ENCODE results near the gene EDEM3.

DNA sequence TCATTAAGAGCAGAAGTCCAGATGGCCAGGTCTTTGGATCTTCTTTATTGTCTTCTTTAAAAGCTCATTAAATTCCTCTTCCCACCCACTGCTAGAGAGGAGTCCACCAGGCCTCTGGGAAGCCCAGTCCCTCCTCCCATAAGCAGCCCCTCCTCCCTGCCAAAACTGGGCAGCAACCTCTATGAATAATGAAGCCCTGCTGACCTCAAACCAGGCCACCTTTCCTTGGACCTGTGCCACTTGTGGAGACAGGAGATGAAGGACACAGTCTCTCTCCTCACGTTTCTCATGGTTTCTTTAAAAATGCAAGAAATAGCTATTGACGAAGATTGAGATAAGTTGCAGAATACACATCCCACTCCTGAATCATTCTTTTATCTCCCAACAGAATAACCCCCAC, 112.8 kb downstream of the EDEM3 start:
- TF ChIP-seq, protein P1, sequence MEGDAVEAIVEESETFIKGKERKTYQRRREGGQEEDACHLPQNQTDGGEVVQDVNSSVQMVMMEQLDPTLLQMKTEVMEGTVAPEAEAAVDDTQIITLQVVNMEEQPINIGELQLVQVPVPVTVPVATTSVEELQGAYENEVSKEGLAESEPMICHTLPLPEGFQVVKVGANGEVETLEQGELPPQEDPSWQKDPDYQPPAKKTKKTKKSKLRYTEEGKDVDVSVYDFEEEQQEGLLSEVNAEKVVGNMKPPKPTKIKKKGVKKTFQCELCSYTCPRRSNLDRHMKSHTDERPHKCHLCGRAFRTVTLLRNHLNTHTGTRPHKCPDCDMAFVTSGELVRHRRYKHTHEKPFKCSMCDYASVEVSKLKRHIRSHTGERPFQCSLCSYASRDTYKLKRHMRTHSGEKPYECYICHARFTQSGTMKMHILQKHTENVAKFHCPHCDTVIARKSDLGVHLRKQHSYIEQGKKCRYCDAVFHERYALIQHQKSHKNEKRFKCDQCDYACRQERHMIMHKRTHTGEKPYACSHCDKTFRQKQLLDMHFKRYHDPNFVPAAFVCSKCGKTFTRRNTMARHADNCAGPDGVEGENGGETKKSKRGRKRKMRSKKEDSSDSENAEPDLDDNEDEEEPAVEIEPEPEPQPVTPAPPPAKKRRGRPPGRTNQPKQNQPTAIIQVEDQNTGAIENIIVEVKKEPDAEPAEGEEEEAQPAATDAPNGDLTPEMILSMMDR (IDR thresholded peaks at IDR 0.05; ENCODE audit: insufficient read depth, low read length), result no peak
- TF ChIP-seq, protein P2, sequence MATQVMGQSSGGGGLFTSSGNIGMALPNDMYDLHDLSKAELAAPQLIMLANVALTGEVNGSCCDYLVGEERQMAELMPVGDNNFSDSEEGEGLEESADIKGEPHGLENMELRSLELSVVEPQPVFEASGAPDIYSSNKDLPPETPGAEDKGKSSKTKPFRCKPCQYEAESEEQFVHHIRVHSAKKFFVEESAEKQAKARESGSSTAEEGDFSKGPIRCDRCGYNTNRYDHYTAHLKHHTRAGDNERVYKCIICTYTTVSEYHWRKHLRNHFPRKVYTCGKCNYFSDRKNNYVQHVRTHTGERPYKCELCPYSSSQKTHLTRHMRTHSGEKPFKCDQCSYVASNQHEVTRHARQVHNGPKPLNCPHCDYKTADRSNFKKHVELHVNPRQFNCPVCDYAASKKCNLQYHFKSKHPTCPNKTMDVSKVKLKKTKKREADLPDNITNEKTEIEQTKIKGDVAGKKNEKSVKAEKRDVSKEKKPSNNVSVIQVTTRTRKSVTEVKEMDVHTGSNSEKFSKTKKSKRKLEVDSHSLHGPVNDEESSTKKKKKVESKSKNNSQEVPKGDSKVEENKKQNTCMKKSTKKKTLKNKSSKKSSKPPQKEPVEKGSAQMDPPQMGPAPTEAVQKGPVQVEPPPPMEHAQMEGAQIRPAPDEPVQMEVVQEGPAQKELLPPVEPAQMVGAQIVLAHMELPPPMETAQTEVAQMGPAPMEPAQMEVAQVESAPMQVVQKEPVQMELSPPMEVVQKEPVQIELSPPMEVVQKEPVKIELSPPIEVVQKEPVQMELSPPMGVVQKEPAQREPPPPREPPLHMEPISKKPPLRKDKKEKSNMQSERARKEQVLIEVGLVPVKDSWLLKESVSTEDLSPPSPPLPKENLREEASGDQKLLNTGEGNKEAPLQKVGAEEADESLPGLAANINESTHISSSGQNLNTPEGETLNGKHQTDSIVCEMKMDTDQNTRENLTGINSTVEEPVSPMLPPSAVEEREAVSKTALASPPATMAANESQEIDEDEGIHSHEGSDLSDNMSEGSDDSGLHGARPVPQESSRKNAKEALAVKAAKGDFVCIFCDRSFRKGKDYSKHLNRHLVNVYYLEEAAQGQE (IDR thresholded peaks at IDR 0.05; ENCODE audit: insufficient replicate concordance, low read depth), result no peak
- TF ChIP-seq POLR2AphosphoS5 (IDR thresholded peaks at IDR 0.05; ENCODE audit: low read depth), result no peak
- no peak for TF ChIP-seq GABPA (IDR thresholded peaks at IDR 0.05; ENCODE audit: low read depth)
